Measurements from ENCODE around the gene ZBTB24. TPM values are rescaled to one million over a fixed set of nuclear protein-coding genes. Genes with fewer than 3 reads are reported as not detected.
A peak's percentile ranks its signal among the peaks of the same experiment; 100 is the strongest.

The ZBTB24 gene
- total RNA-seq, 1 donor from 2014 or later: 4.4 TPM

- DNase-seq (ENCODE audit: low read depth in 2 of 2): no peak
Observed at GRCh38 chr6:109453156-109453555, 29.9 kb downstream of the ZBTB24 start.

- DNase-seq (ENCODE audit: low read depth in 2 of 2): no peak
Observed at GRCh38 chr6:109452181-109452580, 30.8 kb downstream of the ZBTB24 start.

- no peak for DNase-seq (ENCODE audit: low read depth in 2 of 2)
Observed at GRCh38 chr6:109451376-109451775, 31.6 kb downstream of the ZBTB24 start.

DNA sequence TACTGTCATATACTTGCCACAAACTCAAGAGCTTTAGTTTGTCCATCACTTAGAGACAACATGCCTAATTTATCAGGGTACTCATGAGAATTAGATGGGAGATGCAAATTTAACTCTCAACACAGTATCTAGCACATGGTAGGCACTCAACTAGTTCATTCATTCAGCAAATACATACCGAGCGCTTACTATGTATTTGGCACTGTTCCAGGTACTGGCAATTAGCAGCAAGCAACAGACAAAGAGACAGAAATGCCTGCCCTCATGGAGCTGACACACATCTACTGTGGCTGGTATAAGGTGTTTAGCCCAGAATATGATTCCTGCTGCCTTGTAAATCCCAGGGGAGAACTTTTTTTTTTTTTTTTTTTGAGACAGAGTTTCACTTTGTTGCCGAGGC lies 32.2 kb downstream of the ZBTB24 start:
- no peak for DNase-seq (ENCODE audit: low read depth in 2 of 2)

- DNase-seq (ENCODE audit: low read depth in 2 of 2): no peak
Observed at GRCh38 chr6:109449795-109450673, 33.0 kb downstream of the ZBTB24 start.

GRCh38 chr6:109449064-109449794 lies 33.8 kb downstream of the ZBTB24 start:
- DNase-seq (ENCODE audit: low read depth in 2 of 2): no peak

DNA sequence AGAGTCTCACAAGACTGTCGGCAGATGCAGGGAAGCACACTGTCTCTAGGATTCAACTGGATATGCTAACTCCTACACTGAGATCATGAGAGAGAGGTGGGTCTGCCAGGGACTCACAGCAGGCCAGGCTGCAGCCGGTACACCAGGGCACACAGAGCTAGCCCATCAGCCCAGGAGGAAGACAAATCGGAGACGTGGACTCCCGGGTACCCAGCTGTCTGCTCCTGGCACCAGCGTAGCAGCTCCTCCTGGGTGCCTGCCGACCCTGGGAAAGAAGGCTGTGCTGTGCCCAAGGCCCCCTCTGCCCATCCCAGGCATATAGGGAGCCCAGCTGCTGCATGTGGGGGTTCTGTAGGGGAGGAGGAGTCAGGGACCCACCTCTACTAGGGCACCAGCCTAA lies 34.4 kb downstream of the ZBTB24 start:
- DNase-seq (ENCODE audit: low read depth in 2 of 2): no peak

- DNase-seq (ENCODE audit: low read depth in 2 of 2): no peak
Observed at GRCh38 chr6:109447878-109448555, 35.0 kb downstream of the ZBTB24 start.

- DNase-seq (ENCODE audit: low read depth in 2 of 2): no peak
Observed at GRCh38 chr6:109447087-109447486, 35.9 kb downstream of the ZBTB24 start.

GRCh38 chr6:109446541-109446940 lies 36.5 kb downstream of the ZBTB24 start:
- DNase-seq (ENCODE audit: low read depth in 2 of 2): no peak

- DNase-seq (ENCODE audit: low read depth in 2 of 2): no peak
Observed at GRCh38 chr6:109446072-109446471, 36.9 kb downstream of the ZBTB24 start.

DNA sequence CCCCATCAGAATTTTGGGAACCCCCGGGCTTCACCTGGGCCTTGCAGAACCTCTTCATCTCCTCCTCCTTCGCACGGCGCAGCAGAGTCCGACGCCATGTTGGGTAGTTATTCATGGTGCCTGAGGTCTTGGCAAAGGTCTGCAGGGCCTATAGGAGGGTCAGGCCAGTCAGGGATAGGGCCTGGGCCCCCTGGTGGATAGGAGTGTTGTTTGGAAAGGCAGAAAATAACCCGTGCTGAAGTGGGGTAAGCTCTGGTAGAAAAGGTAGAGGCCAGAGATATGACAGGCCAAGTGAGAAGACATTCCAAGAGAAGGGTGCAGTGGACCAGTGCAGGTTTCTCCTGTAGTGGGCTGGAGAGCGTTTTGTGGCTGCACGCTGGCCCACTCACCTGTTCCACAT lies 37.6 kb downstream of the ZBTB24 start:
- no peak for DNase-seq (ENCODE audit: low read depth in 2 of 2)

- no peak for DNase-seq (ENCODE audit: low read depth in 2 of 2)
Observed at GRCh38 chr6:109443425-109443950, 39.5 kb downstream of the ZBTB24 start.

DNA sequence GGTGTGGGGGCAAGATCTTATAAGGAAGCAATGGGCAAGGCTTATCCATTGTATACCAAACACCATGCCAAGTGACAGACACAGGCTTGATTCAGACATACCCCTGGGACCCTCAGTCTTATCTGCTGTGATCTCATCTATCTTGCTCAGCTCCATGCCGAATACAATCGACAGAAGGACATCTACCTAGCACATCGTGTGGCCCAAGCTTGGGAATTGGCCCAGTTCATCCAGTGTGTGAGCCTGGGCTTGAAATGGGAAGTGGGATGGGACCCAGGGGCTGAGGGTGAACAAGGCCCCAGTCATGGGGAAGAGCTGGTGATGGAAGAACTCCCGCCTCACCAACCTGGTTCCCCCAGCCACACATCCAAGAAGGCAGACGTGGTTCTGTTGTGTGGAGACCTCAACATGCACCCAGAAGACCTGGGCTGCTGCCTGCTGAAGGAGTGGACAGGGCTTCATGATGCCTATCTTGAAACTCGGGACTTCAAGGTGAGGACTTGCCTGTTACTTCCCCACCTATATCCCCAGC lies 40.6 kb downstream of the ZBTB24 start:
- no peak for DNase-seq (ENCODE audit: low read depth in 2 of 2)

- DNase-seq (ENCODE audit: low read depth in 2 of 2): peak; percentile 35 to 58
Observed at GRCh38 chr6:109441069-109441816, 41.8 kb downstream of the ZBTB24 start.

- DNase-seq (ENCODE audit: low read depth in 2 of 2): peak; percentile 90 to 93
Observed at GRCh38 chr6:109440331-109441068, 42.5 kb downstream of the ZBTB24 start, which contains the start of the genes PPIL6 and SMPD2. Gene PPIL6, minus strand, starts transcription at chr6:109440628. Its CDS starts 38 bp downstream, at chr6:109440590. Gene SMPD2, plus strand, starts transcription at chr6:109440724. Its CDS starts 398 bp downstream, at chr6:109441122.

DNA sequence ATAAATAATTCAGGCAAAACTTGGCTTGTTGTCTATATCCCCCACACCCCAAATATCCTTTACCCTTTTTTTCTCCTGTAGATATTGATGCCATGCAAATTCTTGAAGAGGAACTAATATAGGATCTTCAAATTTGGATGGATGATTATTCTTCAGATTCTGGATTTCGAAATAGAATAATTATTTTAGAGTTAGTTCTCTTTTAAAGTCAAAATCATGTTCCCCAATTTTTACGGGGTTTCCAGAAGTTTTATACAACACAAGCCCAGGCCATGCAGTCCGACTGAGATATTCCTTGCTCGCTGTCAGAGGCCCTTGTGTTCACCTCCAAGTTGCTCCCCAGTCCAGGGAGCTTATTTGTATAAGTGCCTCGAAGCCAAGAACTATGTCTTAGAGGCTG lies 47.0 kb downstream of the ZBTB24 start:
- no peak for DNase-seq (ENCODE audit: low read depth in 2 of 2)

GRCh38 chr6:109434456-109434855 lies 48.6 kb downstream of the ZBTB24 start:
- peak in 1 of 2 donors; percentile 17 for DNase-seq (ENCODE audit: low read depth in 2 of 2)

DNA sequence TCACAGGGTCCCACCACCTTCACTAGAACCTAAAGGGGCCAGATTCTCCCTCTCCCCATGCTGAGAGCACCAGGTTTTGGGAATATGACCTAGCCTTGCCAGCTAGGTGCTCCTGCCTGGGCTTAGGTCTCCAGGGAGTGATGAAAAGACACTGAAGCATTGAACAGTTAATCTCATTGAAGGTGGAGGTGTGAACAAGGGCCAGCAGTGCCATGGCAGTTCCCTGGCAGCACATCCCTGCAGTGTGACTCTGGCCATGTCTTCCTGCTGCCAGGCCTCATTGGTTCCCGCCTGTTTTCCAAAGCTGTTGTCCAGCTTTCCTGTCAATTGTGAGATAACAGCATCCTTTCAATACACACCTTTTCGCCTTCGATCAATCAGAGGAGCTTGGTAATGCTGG lies 53.5 kb downstream of the ZBTB24 start:
- DNase-seq (ENCODE audit: low read depth in 2 of 2): no peak

- peak; percentile 20 to 86 for DNase-seq (ENCODE audit: low read depth in 2 of 2)
Observed at GRCh38 chr6:109428889-109429477, 54.0 kb downstream of the ZBTB24 start.
